Activated CD4-positive, alpha-beta T cell treated with anti-CD3 and anti-CD28 coated beads, Interleukin-2, Interleukin-4, amounts not matched to agents 100 ng/mL and 50 ng/mL, durations not matched to agents 16 hours and 8 hours (primary cell): Measurements from ENCODE around the gene CATSPERD.

ENCODE experiments used
- DNase-seq: peaks from one replicate; pipeline ENCODE4 v3.0.0-alpha.2; 2020; ENCODE audit warnings: low spot score

Gene CATSPERD

DNA sequence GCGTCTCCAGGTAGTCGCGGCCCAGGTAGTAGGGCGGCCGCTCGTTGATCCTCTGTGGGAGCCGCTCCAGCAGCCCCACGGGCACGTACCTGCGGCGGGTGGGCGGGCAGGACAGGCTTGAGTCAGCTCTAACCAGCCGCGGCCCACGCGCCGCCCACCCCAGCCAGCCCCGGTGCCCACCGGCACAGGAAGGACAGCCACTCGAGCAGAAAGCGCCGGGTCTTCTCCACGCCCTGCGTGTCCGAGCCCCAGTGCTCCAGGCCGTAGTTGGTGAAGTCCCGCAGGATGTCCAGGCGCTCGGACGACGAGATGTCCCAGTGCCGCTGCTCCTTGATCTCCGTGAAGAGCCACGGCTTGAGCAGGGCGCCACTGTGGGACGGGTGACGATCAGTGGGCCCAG, 65.0 kb downstream of the CATSPERD start:
- no peak for DNase-seq

DNA sequence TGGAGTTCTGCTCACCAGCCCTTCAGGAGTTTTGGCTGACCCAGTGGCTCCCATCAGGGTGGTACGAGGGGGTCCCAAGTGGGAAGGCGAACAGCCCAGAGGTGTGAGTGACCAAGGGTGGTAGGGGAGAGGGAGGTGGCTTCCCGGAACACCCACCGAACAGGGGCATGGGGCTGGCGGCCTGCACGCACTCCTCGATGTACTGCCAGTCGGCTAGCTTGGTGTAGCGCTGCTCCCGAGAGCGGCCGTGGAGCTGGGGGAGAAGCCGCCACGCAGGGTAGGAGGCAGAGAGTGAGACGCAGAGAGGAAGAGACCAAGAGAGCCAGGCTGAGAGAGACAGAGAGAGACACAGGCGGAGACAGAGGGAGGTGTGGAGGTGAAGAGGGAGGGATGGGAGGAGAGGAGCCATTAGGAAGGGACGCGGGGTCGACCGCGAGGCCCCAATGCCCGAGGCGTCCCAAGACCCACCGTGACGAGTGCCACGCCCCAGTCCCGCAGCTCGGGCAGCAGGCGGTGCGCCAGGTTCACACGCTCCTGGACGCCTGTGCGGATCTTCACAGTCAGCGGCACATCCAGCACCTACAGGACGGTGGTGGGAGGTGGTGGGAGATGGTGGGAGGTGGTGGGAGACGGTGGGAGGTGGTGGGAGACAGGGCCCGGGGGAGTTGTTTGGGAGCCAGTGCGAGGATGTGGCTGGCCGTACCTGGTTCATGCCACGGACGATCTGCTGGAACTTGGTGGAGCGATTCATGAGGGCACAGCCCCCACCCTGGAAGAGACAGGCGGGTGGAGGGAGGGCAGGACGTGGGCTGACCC, 66.4 kb downstream of the CATSPERD start:
- no peak for DNase-seq

DNA sequence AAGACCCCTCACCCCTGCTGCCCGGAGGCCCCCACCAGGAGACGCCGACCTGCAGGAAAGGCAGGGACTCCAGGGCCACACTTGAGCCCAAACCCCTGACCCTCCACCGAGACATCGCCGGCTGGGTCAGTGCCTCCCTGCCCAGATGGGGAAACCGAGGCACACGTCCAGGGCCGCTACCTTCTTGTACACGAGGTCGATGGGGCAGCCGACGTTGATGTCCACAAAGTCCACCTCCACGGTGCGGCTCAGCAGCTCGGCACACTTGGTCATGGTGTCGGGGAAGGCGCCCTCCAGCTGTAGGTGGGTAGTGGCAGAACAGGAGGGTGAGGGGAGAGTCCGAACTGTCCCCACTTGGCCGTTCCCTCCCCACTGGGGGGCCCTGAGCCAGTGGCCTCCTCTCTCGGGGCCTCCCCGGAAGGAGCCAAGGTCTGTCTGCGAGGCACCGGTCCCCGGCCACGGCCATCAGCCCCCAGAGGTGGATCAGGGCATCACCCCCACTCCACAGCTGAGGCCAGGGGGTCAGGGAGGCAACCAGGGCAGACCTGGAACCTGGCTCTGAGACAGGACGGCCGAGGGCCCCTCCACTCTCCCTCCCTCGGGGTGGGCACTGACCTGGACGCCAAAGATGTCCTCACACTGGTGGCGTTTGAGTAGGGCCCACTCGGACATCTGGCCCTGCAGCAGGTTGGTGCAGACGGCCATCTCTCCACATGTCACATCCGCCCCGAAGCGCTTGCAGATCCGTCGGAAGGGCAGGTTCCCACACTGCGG, 67.2 kb downstream of the CATSPERD start:
- no peak for DNase-seq

DNA sequence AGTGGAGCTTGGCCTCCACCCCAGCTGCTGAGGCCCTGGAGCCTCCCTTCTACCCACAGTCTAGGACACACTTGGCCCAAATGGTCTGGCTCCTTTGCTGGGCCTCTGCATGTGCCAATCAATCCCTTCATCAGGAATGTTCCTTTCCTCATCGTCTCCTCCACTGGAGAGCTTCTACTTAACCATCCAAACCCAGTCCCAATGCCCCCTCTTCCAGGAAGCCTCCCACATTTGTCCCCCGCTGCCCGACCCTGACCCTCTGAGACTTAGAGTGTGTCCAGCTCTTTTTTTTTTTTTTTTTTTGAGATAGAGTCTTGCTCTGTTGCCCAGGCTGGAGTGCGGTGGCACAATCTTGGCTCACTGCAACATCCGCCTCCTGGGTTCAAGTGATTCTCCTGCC, 68.0 kb downstream of the CATSPERD start:
- no peak for DNase-seq

DNA sequence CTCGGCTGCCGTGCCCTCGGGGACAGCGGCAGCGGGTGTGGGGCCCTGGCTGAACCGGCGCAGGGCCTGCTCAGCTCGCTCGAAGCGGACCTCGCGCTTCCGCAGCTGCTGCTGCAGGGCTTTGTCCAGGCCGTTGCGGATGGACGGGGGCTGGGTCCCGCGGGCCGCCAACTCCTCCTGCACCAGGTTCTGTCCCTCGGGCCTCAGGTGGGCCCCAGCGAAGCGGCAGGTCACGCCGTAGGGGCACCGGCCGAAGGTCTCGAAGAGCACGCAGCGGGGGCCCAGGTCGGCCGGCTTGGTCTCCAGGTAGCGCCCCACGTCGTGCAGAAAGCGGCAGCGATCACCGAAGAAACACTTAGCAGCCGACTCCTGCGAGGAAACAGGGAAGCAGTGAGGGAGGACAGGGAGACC, 68.9 kb downstream of the CATSPERD start:
- DNase-seq: no peak

DNA sequence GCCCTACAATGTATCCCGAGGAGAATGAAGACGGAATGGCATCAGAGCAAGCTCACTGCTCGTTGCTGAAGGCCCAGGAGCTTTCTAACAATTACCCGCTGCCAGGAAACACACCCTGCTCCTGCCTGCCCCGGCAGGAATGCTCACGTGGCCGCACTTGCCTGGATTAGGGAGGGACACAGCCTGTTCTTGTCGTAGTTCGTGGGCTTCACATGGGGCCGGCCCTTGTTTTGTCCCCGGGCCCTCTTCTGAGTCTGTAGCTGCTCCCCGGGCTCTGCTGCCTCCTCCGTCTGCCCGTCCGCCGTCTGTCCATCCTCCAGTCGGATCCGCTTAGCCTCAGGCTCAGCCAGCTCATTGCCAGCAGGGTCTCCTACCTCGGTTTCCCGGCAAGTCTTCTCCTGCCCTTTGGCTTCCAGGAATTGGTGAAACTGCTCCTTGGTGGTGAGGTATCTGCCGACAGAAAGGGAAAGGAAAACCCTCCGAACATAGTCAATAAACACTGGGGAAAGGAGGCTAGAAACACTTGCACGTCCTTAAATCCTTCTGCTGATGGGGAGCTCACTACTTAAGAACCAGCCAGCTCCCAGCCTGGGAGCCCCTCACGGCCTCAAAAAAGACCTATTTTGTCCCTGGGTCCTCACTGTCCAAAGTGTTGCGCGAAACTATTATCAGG, 69.6 kb downstream of the CATSPERD start:
- DNase-seq: no peak

DNA sequence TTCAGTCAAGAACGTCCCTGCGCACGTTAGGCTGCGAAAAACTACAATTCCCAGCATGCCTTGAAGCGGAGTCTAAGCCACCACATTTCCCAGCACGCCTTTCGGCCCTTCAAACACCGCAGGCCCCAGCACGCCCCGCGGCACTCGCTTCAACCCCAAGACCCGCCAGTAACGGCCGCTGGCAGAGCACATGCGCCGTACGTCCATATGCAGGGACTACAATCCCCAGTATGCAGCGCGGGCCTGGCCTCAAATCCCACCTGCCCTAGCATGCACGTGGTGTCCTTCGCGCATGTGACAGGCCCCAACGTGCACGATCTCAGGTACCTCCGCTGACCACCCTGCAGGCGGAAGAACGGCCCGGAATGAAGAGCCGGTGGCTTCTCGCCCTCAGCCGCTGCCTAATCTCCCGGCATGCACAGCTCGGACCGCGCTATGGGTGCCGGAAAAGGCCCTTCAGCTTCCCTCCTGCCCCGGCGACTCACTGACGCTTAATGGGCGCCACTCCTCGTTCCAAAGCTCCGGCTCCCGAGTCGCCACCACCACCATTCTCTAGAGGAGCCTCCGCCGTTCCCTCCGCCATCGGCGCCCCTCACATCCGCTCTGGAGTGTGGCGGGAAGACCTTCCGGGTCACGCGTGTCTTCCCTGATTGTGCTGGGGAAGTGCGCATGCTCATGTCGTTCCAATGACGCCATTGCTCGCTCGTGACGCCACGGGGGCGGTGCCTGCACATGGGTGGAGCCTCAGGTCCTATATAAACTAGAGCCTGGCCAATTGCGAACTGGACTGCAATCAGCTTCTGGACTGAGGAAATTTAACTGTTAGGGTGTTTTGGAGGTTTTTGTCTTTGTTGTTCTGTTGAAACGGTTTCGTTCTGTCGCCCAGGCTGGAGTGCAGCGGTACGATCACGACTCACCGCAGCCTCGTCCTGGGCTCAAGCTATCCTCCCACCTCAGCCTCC, 70.4 kb downstream of the CATSPERD start, which contains the start of gene DUS3L:
TSS of gene DUS3L (minus strand) at position 605 of the 962 bp plus-strand sequence. CDS start at position 583, 22 bp downstream.
- DNase-seq: peak; percentile 98

DNA sequence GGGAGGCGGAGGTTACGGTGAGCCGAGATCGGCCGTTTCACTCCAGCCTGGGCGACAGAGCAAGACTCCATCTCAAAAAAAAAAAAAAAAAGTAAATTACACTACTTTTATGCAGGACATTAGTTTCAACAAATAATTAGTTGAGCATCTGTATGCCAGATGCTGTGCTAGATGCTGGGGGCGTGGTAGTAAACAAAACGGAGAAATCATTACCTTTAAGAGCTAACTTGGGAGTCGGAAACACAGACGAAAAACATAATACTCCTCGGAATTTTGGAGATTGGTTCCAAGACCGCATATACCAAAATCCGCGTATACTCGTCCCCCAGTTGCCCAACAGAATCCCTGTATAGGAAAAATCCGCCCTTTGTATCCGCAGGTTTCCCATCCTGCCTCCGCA, 71.8 kb downstream of the CATSPERD start:
- DNase-seq: no peak

DNA sequence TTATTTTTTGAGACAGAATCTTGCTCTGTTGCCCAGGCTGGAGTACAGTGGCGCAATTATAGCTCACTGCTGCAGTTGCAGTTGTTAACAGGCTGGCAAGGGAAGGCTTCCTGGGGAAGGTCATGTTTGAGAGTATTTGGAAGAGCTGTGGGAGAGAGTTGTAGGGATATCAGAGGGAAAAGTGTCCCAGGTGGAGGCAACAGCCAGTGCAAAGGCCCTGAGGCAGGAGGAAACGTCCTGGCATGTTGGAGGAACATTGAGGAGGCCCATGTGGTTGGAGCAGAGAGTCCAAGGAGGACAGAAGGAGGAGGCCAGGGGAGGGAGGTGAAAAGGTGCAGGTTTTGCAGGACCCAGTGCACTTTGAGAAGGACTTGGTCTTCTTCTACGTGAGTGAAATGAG, 72.8 kb downstream of the CATSPERD start:
- DNase-seq: no peak

DNA sequence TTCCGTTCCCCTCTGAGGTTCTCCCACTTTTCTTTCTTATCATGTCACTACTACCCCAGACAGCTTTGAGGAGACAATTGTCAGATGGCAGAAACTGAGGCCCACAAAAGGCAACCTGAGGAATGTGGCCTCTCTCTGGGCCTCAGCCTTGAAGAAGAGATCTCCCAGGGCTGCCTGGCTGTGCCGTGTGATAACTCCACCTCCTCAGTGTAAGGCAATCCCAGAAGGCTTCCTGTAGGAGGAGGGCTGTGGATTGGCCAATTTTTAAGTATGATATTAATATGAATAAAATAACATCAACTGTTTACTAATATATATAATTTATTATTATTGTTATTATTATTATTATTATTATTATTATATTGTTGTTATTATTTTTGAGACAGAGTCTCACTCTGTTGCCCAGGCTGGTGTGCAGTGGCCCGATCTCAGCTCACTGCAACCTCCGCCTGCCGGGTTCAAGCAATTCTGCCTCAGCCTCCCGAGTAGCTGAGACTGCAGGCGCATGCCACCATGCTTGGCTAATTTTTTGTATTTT, 75.0 kb downstream of the CATSPERD start:
- DNase-seq: no peak

DNA sequence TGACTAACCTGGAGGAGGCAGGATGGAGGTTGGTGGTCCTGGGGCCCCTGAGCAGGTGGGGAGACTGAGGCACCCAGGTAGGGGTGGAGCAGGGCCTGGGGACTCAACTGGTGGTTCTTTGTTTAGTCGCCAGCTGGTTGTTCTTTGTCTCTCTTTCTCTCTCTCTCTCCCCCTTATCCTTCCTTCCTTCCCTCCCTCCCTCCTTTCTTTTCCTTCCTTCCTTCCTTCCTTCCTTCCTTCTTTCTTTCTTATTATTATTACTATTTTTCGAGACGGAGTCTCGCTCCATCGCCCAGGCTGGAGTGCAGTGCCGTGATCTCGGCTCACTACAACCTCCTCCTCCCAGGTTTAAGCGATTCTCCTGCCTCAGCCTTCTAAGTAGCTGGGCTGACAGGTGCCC, 77.8 kb downstream of the CATSPERD start:
- DNase-seq: no peak

DNA sequence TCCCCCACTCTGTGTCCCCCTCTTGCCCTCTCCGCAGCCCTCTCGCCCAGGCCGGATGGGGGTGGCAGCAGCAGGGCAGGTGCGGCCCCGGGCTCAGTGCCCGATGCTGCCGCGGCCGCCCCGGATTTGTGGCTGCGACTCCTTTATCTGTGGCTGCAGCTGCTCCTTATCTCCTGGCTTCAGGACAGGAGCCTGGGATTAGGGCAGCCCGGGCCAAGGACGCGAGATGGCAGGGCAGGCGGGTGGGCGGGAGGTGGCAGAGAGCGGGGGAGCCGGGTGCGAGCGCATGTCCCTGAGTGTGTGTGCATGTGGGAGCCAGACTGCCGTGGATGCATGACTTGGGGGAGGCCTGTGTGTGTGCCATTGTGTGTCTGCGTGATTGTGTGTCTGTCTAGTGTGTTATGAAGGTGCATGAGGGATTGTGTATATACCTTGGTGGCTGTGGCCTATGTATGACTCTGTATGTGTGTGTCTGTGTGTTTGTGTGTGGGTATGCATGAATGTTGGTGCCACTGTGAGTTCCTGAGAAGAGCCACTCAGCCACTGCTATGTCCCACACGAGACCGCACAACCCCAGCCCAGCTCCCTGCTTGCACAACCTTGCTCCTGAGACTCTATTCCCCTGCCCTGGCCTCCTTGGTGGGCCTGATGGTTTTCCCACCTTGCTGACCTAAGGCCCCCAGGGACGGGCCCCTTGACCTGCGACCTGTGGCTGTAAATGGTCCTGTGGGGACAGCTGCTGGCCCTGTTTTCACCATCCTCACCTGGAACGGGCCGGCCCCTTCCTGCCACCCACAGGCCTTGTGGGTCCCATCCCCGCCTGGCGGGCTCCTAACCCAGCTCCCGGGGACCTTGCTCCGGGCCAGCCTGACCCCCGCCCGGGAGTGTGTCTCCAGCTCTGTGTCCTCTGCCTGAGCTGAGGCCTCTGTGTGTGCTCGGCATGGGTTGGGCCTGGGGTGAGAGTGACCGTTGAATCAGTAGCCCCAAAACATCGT, 79.1 kb downstream of the CATSPERD start:
- DNase-seq: no peak

DNA sequence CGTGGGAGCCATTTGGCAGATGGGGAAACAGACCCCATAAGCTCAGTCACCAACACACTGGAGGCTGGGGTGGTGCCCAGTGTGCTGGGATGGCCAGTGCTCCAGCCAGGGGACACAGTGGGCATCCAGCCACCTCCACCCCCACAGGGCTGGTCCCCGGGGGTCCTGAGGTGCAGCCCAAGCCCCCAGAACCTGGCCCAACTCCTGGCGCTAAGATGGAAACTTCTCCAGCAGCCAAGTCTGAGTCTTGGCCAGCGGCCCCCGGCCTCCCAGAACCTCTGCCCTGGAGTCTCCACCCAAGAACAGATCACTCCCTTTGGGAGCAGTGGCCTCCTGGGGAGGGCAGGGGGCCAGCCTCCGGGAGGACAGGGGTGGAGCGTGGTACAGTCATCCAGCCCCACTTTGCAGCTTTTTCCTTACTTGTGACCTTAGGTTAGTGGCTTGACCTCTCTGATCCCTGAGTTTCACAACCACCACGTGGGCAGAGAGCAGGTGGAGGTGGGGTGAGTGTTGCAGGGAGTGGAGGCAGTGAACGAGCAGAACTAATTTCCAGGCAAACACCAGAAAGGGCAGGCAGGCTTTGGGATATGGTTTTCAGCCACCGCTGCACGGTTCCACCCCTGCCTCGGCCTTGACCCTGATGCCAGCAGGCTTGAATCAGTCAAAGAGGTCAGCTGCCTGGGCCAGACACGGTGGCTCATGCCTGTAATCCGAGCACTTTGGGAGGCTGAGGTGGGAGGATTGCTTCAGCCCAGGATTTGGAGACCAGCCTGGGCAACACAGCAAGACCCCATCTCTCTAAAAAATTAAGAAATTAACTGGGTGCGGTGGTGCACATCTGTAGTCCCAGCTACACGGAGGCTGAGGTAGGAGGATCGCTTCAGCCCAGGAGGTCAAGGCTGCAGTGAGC, 80.2 kb downstream of the CATSPERD start:
- no peak for DNase-seq

DNA sequence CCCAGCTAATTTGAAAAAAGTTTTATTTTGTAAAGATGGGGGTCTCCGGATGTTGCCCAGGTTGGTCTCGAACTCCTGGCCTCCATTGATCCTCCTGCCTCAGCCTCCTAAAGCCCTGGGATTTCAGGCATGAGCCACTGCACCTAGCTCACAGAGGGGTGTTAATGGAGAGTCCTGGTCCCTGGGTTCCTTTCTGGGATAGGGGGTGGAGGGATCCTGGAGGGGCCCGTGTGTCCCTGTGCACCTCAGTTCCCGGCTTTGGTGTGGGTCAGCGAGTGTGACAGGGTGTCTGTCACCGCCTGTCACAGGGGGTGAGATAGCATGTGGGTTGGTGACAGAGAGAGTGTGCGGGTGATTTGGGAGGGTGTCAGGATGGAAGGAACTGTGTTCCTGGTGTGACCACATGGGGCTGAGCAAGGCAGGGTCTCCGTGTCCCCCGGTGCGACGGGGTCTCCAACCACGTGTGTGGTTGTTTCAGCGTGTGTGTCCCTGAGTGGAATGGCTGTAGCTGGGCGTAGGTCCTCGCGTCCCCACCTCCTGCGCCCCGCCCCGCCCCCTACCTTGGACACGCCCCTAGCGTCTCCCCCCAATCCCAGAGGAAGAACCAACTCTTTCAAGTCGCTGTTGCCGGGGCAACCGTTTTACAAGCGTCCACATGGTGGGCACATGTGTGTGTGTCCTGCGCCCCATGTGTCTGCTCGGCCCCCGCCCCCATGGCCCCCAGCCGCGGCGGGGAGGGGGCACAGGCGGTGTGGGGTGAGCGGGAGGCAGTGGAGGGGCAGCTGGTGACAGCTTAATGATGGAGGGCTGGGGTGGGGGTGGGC, 81.6 kb downstream of the CATSPERD start:
- DNase-seq: no peak

DNA sequence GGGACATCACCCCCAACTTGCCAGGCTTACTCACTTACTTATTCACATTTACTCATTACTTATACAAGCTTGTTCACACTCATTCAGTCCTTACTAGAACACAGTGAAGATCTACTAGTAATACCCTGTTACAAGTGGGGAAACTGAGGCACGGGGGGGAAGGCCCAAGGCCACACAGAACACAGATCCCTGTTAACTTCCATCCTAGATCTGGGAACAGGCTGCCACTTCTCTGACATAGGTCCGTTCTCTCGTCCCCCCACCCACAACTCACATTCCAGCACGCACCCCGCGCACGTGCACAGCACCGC, 83.0 kb downstream of the CATSPERD start:
- no peak for DNase-seq

DNA sequence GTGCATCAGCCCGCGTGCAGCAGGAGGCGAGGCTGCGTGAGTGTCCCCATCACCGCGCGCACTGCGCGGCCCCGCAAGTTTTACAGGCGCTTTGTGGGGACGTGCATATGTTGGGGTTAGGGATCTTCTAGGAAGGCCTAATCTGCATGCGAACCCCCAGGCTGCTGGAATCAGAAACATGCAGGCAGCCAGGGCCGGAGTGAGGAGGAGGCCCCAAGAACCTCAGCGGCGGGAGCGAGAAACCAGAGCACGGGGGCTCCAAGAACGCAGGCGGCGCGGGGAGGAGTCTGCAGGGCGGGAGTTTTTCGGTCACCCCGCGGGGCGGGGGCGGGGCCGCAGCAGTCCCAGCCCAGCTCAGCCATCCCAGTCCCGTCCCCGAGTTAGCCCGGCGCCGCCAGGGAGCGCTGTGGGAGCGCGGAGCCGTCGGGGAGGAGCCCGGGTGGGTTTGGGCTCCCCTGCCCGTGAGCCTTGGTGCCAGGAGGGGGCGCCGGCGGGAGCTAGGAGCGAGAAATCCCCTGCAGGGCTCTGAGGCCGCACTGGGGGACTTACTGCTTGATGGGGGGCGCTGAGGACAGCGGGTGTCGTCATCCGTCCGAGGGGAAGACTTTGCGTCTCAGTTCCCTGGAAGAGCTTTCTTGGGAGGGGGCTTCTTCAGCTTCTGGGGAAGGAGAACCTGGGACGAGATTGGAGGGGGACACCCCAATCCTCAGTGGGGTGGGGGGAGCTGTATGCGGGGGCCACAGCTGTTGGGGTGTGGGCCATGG, 83.5 kb downstream of the CATSPERD start:
- peak; percentile 95 for DNase-seq
